Heart right ventricle (tissue), 16 donors: ENCODE measurements around the gene DIP2A. TPM values are rescaled to one million over a fixed set of nuclear protein-coding genes. Genes with fewer than 3 reads are reported as not detected.

Experiments
- ATAC-seq, 8 donors: fragments of 200-7000 bp; cut with Tn5 transposase; one replicate each; pipeline ENCODE4 v1.9.1; 2020; ENCODE audit warnings: mild to moderate bottlenecking in 8 of 8, moderate library complexity in 8 of 8, moderate number of reproducible peaks in 1 of 8
- DNase-seq, 2 donors: peaks; one replicate each; pipeline ENCODE4 v3.0.0-alpha.2; 2020
- H3K27ac ChIP-seq, 10 donors: fragments of 200-600 bp; sonication (generic) in 2 of 10; one replicate each; pipeline versions ENCODE4 v1.5.0 to v1.8.0; 2020 to 2022; ENCODE audit warnings: mild to moderate bottlenecking in 3 of 10
- H3K27me3 ChIP-seq, 7 donors: fragments of 200-600 bp; one replicate each; pipeline ENCODE4 v1.8.0; 2021 to 2022; ENCODE audit warnings: mild to moderate bottlenecking in 2 of 7
- H3K36me3 ChIP-seq, 9 donors: fragments of 200-600 bp; sonication (generic) in 1 of 9; one replicate each; pipeline versions ENCODE4 v1.5.0 to v1.8.0; 2020 to 2022; ENCODE audit warnings: mild to moderate bottlenecking in 2 of 9
- H3K4me1 ChIP-seq, 9 donors: fragments of 200-600 bp; sonication (generic) in 1 of 9; one replicate each; pipeline versions ENCODE4 v1.5.0 to v1.8.0; 2020 to 2022; ENCODE audit warnings: mild to moderate bottlenecking in 4 of 9
- H3K4me3 ChIP-seq, 10 donors: fragments of 200-600 bp; sonication (generic) in 2 of 10; one replicate each; pipeline versions ENCODE4 v1.5.0 to v1.8.0; 2020 to 2022; ENCODE audit warnings: mild to moderate bottlenecking in 7 of 10, moderate library complexity in 2 of 10
- H3K9me3 ChIP-seq, 11 donors: fragments of 200-600 bp in 10 of 11; sonication (generic) in 2 of 11; one replicate each; pipeline versions ENCODE4 v1.5.0 to v1.8.0; 2013 to 2022; ENCODE audit warnings: mild to moderate bottlenecking in 2 of 11, control low read depth in 1 of 11, moderate library complexity in 1 of 11
- CTCF ChIP-seq, 9 donors: fragments of 200-600 bp; sonication (generic) in 2 of 9; IDR thresholded peaks; one replicate each; pipeline versions ENCODE4 v1.5.0 to v1.8.0; 2021 to 2022; ENCODE audit warnings: antibody characterized with exemption in 9 of 9, mild to moderate bottlenecking in 5 of 9, moderate library complexity in 1 of 9
- WGBS, 2 donors: extraction: QIAGEN DNeasy Blood & Tissue Kit; methylation state at CpG; one replicate each; pipeline ENCODE4 v1.1.7; 2013; ENCODE audit warnings: inconsistent platforms in 1 of 2; 5-methylcytosine and 5-hydroxymethylcytosine counted together
- intact Hi-C, 10 donors: fragments of 100-400 bp; cut with DNase I; formaldehyde crosslinking; loops; one replicate each; pipeline versions ENCODE4 v1.11.1 to v1.14.2; 2022
- polyA plus RNA-seq, 2 donors: library from polyadenylated mRNA; stranded (reverse); fragments of 200-250 nt; gene quantifications; one replicate each; pipeline ENCODE4 v1.2.3, GENCODE V29; 2013
- total RNA-seq, 10 donors: library from RNA; stranded (reverse); fragmentation: NEBNext Ultra II Directional in 3 of 10; extraction: Animal tissue kit (Norgen Biotek cat#: 25700) in 3 of 10; gene quantifications; one replicate each; pipeline versions ENCODE4 v1.2.1 to v1.2.4, GENCODE V29; 2021 to 2023
- donor health status: Arrhythmogenic right ventricular cardiomyopathy.
- donor health status: ischemic (EF 13 %, LVEDD 7.1; RV severe dilation, severe dysfunction).
- donor health status: healthy with polysubstance abuse.
- donor health status: DM: no; HTN: yes; CAD: no.
- donor health status: DM: no; HTN: no; CAD: no.
- donor health status: ischemic (EF 25% LVEDD 6.9; RV normal size, moderate dysfunction).
- donor health status: ischemic (EF 25% LVEDD 5.7; RV mildly dilated, moderate dysfunction).
- donor health status: healthy.
- donor health status: DM: yes; HTN: yes; CAD: no.
- donor health status: Ischemic cardiomyopathy.
- donor health status: ischemic (EF 35%, LVEDD 5.7; RV mildly dilated, moderate dysfunction).
- donor health status: nonischemic (EF 11% LVEDD 7.7; RV severe dilation, severe dysfunction).
- donor health status: DM: yes; HTN: yes; CAD: no.
- donor health status: PGD.
- donor health status: ischemic (EF 29% LVEDD 5.4; RV normal size, mild dysfunction).
- donor health status: nonischemic (EF 23%, LVEDD 6.1; RV moderate dilation, normal function).

Gene DIP2A
- total and polyA plus RNA-seq, 12 donors = 9.4 to 45.2 (median 22.9) TPM

DNA sequence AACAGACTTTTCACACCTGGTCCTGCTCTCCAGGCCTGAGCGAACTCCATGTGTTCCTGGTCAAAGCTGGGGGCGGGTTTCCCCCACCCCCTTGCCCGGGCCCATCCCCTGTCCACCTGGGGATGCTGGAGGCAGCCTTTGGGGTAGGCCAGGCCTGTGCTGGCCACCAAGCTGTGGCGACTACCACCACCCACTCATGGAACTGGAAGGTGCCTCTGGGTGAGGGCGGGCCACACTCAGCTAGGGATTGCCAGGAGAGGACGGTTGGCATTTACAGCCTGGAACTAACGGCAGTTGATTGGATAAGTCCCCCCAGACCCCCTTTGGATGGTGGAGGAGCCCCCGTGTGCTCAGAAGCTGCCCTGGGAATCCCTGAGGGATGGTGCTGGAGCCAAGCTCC, 138.3 kb downstream of the DIP2A start:
- Histone ChIP-seq H3K27me3 (no peaks in the 10 kb centered on the region), H3K4me3 (no peak overlapping the region), H3K36me3 (no peaks in the 10 kb centered on the region), H3K4me1 (peaks cover 4 to 27% (median 16%) of the 10 kb centered on the region in 9 donors), H3K9me3 (peaks cover 0 to 29% (median 10%) of the 10 kb centered on the region in 11 donors), H3K27ac (no peak overlapping the region)
- 83 to 92% methylated on average over 8 of the region's 8 CpGs for WGBS, 2 donors
- no peak for TF ChIP-seq CTCF (IDR thresholded peaks at IDR 0.05)
- ATAC-seq = no peak
- intact Hi-C loops = loop anchor here in 1 of 10 donors (5.0 kb wide), 1 partner anchor 40 kb away; no protein-coding TSS in a partner anchor
- no peak for DNase-seq

GRCh38 chr21:46597896-46598343, 139.2 kb downstream of the DIP2A start:
- intact Hi-C loops = loop anchor here in 1 of 10 donors (5.0 kb wide), 1 partner anchor 41 kb away; no protein-coding TSS in a partner anchor
- peak overlapping the region in 1 of 10 donors; percentile 22 for H3K27ac ChIP-seq

GRCh38 chr21:46598581-46599572, 140.2 kb downstream of the DIP2A start:
- Histone ChIP-seq H3K36me3 (no peaks in the 10 kb centered on the region), H3K27me3 (no peaks in the 10 kb centered on the region)
- DNase-seq = peak in 1 of 2 donors; percentile 80

More at GRCh38 chr21:46597896-46598343, 139.2 kb downstream of the DIP2A start:
- TF ChIP-seq CTCF (IDR thresholded peaks at IDR 0.05) = no peak
- peaks cover 4 to 27% (median 16%) of the 10 kb centered on the region in 9 donors for H3K4me1 ChIP-seq
- H3K9me3 ChIP-seq = peaks cover 0 to 26% (median 10%) of the 10 kb centered on the region in 11 donors
- H3K36me3 ChIP-seq = no peaks in the 10 kb centered on the region
- H3K27me3 ChIP-seq = no peaks in the 10 kb centered on the region
- H3K4me3 ChIP-seq = no peak overlapping the region
- WGBS, 2 donors = 86 to 87% methylated on average over 20 of the region's 20 CpGs
- DNase-seq (no peak), ATAC-seq (peak in 1 of 8 donors; percentile 46)

More at GRCh38 chr21:46598581-46599572, 140.2 kb downstream of the DIP2A start:
- Histone ChIP-seq H3K4me1 (peaks cover 4 to 27% (median 16%) of the 10 kb centered on the region in 9 donors), H3K27ac (peak overlapping the region in 6 of 10 donors; percentile 48 to 62 (median 56)), H3K4me3 (peak overlapping the region in 1 of 10 donors; percentile 21), H3K9me3 (peaks cover 0 to 16% (median 8%) of the 10 kb centered on the region in 11 donors)
- intact Hi-C loops = loop anchor here in 1 of 10 donors (1.0 to 5.0 kb wide), 2 partner anchors 36 to 42 kb away; partner anchors contain the start of gene PRMT2
- ATAC-seq = peak; percentile 55 to 95 (median 83)
- no peak for TF ChIP-seq CTCF (IDR thresholded peaks at IDR 0.05)
- WGBS, 2 donors = 68 to 71% methylated on average over 38 of the region's 38 CpGs
